Measurements from ENCODE around the gene PLA2G4E.

DNA sequence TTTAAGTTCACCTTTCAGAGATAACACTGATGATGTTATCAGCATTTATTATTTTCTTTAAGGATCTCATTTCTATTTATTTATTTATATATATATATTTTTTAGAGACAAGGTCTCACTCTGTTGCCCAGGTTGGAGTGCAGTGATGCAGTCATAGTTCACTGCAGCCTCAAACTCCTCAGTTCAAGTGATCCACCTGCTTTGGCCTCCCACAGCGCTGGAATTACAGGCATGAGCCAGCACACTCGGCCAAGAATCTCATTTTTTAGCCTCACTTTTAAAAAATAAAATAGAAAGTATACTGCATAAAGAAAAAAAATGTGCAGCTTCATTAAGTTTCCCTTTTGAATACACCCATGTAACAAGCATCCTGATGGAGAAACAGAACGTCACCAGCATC, 37.9 kb upstream of the PLA2G4E start:
- TF ChIP-seq, protein P1, sequence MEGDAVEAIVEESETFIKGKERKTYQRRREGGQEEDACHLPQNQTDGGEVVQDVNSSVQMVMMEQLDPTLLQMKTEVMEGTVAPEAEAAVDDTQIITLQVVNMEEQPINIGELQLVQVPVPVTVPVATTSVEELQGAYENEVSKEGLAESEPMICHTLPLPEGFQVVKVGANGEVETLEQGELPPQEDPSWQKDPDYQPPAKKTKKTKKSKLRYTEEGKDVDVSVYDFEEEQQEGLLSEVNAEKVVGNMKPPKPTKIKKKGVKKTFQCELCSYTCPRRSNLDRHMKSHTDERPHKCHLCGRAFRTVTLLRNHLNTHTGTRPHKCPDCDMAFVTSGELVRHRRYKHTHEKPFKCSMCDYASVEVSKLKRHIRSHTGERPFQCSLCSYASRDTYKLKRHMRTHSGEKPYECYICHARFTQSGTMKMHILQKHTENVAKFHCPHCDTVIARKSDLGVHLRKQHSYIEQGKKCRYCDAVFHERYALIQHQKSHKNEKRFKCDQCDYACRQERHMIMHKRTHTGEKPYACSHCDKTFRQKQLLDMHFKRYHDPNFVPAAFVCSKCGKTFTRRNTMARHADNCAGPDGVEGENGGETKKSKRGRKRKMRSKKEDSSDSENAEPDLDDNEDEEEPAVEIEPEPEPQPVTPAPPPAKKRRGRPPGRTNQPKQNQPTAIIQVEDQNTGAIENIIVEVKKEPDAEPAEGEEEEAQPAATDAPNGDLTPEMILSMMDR (IDR thresholded peaks at IDR 0.05), result no peak
- TF ChIP-seq POLR2A (IDR thresholded peaks at IDR 0.05), result no peak
